Cortex of kidney (tissue), 1 donor: Measurements from ENCODE around the gene FAM3A.

Experiments
- DNase-seq: peaks from one replicate; lab custom pipeline; 2025; lab: John Stamatoyannopoulos, UW

The FAM3A gene

GRCh38 chrX:154458954-154459778 lies 56.9 kb downstream of the FAM3A start:
- no peak for DNase-seq

- DNase-seq, result no peak
Measured at GRCh38 chrX:154458116-154458953, 57.7 kb downstream of the FAM3A start, which contains the start of gene PLXNA3. Gene PLXNA3, plus strand, starts transcription at chrX:154458281. Its CDS starts 1,903 bp downstream, at chrX:154460184.

- no peak for DNase-seq
Measured at GRCh38 chrX:154457491-154458115, 58.4 kb downstream of the FAM3A start.
